T-helper 2 cell treated with Interferon-gamma antibody and Interleukin-4, amounts not matched to agents 100 ng/mL and 5 ng/mL, for 36 hours (primary cell): ENCODE data around the gene PTPRD. TPM values are rescaled to one million over a fixed set of nuclear protein-coding genes. Genes with fewer than 3 reads are reported as not detected.
"Not testable (repeated sequence)": the region's sequence is repeated elsewhere in the genome, so short reads cannot be mapped to it uniquely, and the experiment has no call there.

Experiments used
- intact Hi-C: fragments of 100-400 bp; cut with micrococcal nuclease; formaldehyde crosslinking; loops from one replicate; pipeline ENCODE4 v1.15.1; 2023
- total RNA-seq: library from RNA; stranded (reverse); gene quantifications from 2 replicates; pipeline ENCODE4 v1.2.3, GENCODE V29; 2022

Gene PTPRD
- total RNA-seq, 1 donor from 2014 or later, result not detected

GRCh38 chr9:9992936-9993335, 619.9 kb downstream of the PTPRD start:
- intact Hi-C loops, result no loop called here

- intact Hi-C loops, result no loop called here
These were observed 639.7 kb downstream of the PTPRD start for GRCh38 chr9:9973062-9973461.

GRCh38 chr9:9970514-9970913, 642.3 kb downstream of the PTPRD start:
- intact Hi-C loops, result no loop called here

- intact Hi-C loops, result no loop called here
These were observed 649.0 kb downstream of the PTPRD start for GRCh38 chr9:9963841-9964240.

GRCh38 chr9:9961934-9962333, 650.9 kb downstream of the PTPRD start:
- intact Hi-C loops, result no loop called here

GRCh38 chr9:9961487-9961886, 651.3 kb downstream of the PTPRD start:
- intact Hi-C loops, result no loop called here

GRCh38 chr9:9951556-9952160, 661.1 kb downstream of the PTPRD start:
- intact Hi-C loops, result no loop called here

GRCh38 chr9:9950813-9951212, 662.0 kb downstream of the PTPRD start:
- intact Hi-C loops, result no loop called here

- intact Hi-C loops, result loop anchor here (10.0 kb wide), 1 partner anchor 345 kb away; no protein-coding TSS in a partner anchor
These were observed 662.8 kb downstream of the PTPRD start for GRCh38 chr9:9949978-9950377.

GRCh38 chr9:9949368-9949767, 663.4 kb downstream of the PTPRD start:
- intact Hi-C loops, result loop anchor here (10.0 kb wide), 1 partner anchor 345 kb away; no protein-coding TSS in a partner anchor

- intact Hi-C loops, result loop anchor here (10.0 kb wide), 1 partner anchor 341 kb away; no protein-coding TSS in a partner anchor
These were observed 666.8 kb downstream of the PTPRD start for GRCh38 chr9:9945966-9946365.

- intact Hi-C loops, result loop anchor here (10.0 kb wide), 1 partner anchor 338 kb away; no protein-coding TSS in a partner anchor
These were observed 669.9 kb downstream of the PTPRD start for GRCh38 chr9:9942764-9943424.

- intact Hi-C loops, result no loop called here
These were observed 674.4 kb downstream of the PTPRD start for GRCh38 chr9:9938432-9938831.

- intact Hi-C loops, result not testable (repeated sequence)
These were observed 681.3 kb downstream of the PTPRD start for GRCh38 chr9:9931464-9931863.

- intact Hi-C loops, result no loop called here
These were observed 688.4 kb downstream of the PTPRD start for GRCh38 chr9:9924376-9924775.

GRCh38 chr9:9921805-9922204, 691.0 kb downstream of the PTPRD start:
- intact Hi-C loops, result no loop called here

- intact Hi-C loops, result no loop called here
These were observed 692.3 kb downstream of the PTPRD start for GRCh38 chr9:9920425-9921060.

- intact Hi-C loops, result no loop called here
These were observed 693.5 kb downstream of the PTPRD start for GRCh38 chr9:9919174-9919775.

GRCh38 chr9:9917400-9917799, 695.4 kb downstream of the PTPRD start:
- intact Hi-C loops, result no loop called here

- intact Hi-C loops, result no loop called here
These were observed 698.6 kb downstream of the PTPRD start for GRCh38 chr9:9914174-9914573.

- intact Hi-C loops, result no loop called here
These were observed 699.4 kb downstream of the PTPRD start for GRCh38 chr9:9913276-9913832.

GRCh38 chr9:9912459-9912858, 700.3 kb downstream of the PTPRD start:
- intact Hi-C loops, result no loop called here
